HEK293 (cell line): Measurements from ENCODE around the gene CSAD.

Experiments
- CTCF ChIA-PET: fragments of 350-600 bp; formaldehyde crosslinking; extraction: SDS; loops from one replicate; lab custom pipeline; 2021; ENCODE audit warnings: antibody characterized with exemption; lab: Yijun Ruan, JAX
- POLR2A ChIA-PET: fragments of 300-600 bp; formaldehyde crosslinking; extraction: SDS; loops from one replicate; lab custom pipeline; 2020; ENCODE audit warnings: antibody characterized with exemption, inconsistent platforms; lab: Yijun Ruan, JAX
- H3K27ac ChIP-seq: fragments of 200-500 bp; sonication (Bioruptor generic); 2 replicates; pipeline ENCODE4 v1.5.1; 2014; ENCODE audit warnings: low read depth, low read length, control low read depth, inconsistent platforms; ENCODE audit errors: extremely low read depth
- H3K36me3 ChIP-seq, 2 experiments: fragments of 200-500 bp in 1 of 2; sonication (Bioruptor generic) in 1 of 2; 1 replicate in 1 of 2; 2 replicates in 1 of 2; pipeline ENCODE4 v1.5.1; 2014 to 2017; ENCODE audit warnings: inconsistent platforms in 2 of 2, low read length in 2 of 2; ENCODE audit not compliant: control insufficient read depth in 2 of 2, insufficient read depth in 1 of 2
- H3K4me1 ChIP-seq: fragments of 200-500 bp; sonication (Bioruptor generic); 2 replicates; pipeline ENCODE4 v1.5.1; 2014; ENCODE audit warnings: mild to moderate bottlenecking, low read length, inconsistent platforms; ENCODE audit not compliant: control insufficient read depth, insufficient read depth
- H3K4me3 ChIP-seq: 2 replicates; pipeline ENCODE4 v1.5.1; 2011; ENCODE audit warnings: low read depth, mild to moderate bottlenecking, control low read depth, low read length, moderate library complexity
- H3K9me3 ChIP-seq: fragments of 200-500 bp; sonication (Bioruptor generic); 2 replicates; pipeline ENCODE4 v1.5.1; 2014; ENCODE audit warnings: low read depth, low read length, inconsistent platforms; ENCODE audit not compliant: control insufficient read depth, insufficient read depth
- GLIS1 ChIP-seq: fragments of 450-650 bp; formaldehyde crosslinking; IDR thresholded peaks from 2 replicates; pipeline ENCODE4 v1.5.1; 2016; ENCODE audit warnings: missing biosample characterization, missing genetic modification characterization
- HOXA7 ChIP-seq: sonication (generic); formaldehyde crosslinking; IDR thresholded peaks from 2 replicates; pipeline ENCODE4 v1.8.1; 2022; ENCODE audit warnings: missing genetic modification reagents, borderline replicate concordance
- KLF10 ChIP-seq: fragments of 450-650 bp; IDR thresholded peaks from 2 replicates; pipeline ENCODE4 v1.5.1; 2018; ENCODE audit warnings: missing biosample characterization, mild to moderate bottlenecking, missing genetic modification characterization
- PRDM4 ChIP-seq: fragments of 450-650 bp; formaldehyde crosslinking; IDR thresholded peaks from 2 replicates; pipeline ENCODE4 v1.5.1; 2017; ENCODE audit warnings: missing biosample characterization, missing genetic modification characterization
- SALL2 ChIP-seq: fragments of 450-650 bp; formaldehyde crosslinking; IDR thresholded peaks from 2 replicates; pipeline ENCODE4 v1.5.0; 2017; ENCODE audit warnings: missing biosample characterization, mild to moderate bottlenecking, missing genetic modification characterization, borderline replicate concordance
- TCF7L2 ChIP-seq: IDR thresholded peaks from 2 replicates; pipeline ENCODE4 v1.6.1; 2011; ENCODE audit warnings: low read depth, mild to moderate bottlenecking, inconsistent platforms, low read length, moderate library complexity, borderline replicate concordance
- ZBTB21 ChIP-seq: fragments of 450-650 bp; formaldehyde crosslinking; IDR thresholded peaks from 2 replicates; pipeline ENCODE4 v1.5.1; 2017; ENCODE audit warnings: missing biosample characterization, missing genetic modification characterization
- ZFP37 ChIP-seq: fragments of 450-650 bp; formaldehyde crosslinking; IDR thresholded peaks from 2 replicates; pipeline ENCODE4 v1.5.1; 2016; ENCODE audit warnings: missing biosample characterization, missing genetic modification characterization
- ZNF132 ChIP-seq: fragments of 450-650 bp; formaldehyde crosslinking; IDR thresholded peaks from 2 replicates; pipeline ENCODE4 v1.5.1; 2017; ENCODE audit warnings: missing biosample characterization, missing genetic modification characterization, borderline replicate concordance
- ZNF146 ChIP-seq: fragments of 450-650 bp; formaldehyde crosslinking; IDR thresholded peaks from 2 replicates; pipeline ENCODE4 v1.5.1; 2016; ENCODE audit warnings: missing biosample characterization, missing genetic modification characterization
- ZNF16 ChIP-seq: fragments of 450-650 bp; formaldehyde crosslinking; IDR thresholded peaks from 2 replicates; pipeline ENCODE4 v1.5.1; 2016; ENCODE audit warnings: low read depth, missing biosample characterization, missing genetic modification characterization
- ZNF175 ChIP-seq: fragments of 450-650 bp; formaldehyde crosslinking; IDR thresholded peaks from 2 replicates; pipeline ENCODE4 v1.5.1; 2016; ENCODE audit warnings: missing biosample characterization, missing genetic modification characterization
- ZNF2 ChIP-seq: fragments of 450-650 bp; formaldehyde crosslinking; IDR thresholded peaks from 2 replicates; pipeline ENCODE4 v1.5.1; 2016; ENCODE audit warnings: missing biosample characterization, missing genetic modification characterization
- ZNF239 ChIP-seq: fragments of 450-650 bp; formaldehyde crosslinking; IDR thresholded peaks from 2 replicates; pipeline ENCODE4 v1.5.1; 2016; ENCODE audit warnings: missing biosample characterization, missing genetic modification characterization
- ZNF311 ChIP-seq: fragments of 450-650 bp; formaldehyde crosslinking; IDR thresholded peaks from 2 replicates; pipeline ENCODE4 v1.5.1; 2017; ENCODE audit warnings: missing biosample characterization, missing genetic modification characterization, borderline replicate concordance
- ZNF366 ChIP-seq: fragments of 450-650 bp; formaldehyde crosslinking; conservative IDR thresholded peaks from 2 replicates; pipeline ENCODE4 v1.5.1; 2016; ENCODE audit warnings: missing biosample characterization, missing genetic modification characterization
- ZNF37A ChIP-seq: fragments of 450-650 bp; IDR thresholded peaks from 2 replicates; pipeline ENCODE4 v1.5.1; 2018; ENCODE audit warnings: missing biosample characterization, missing genetic modification characterization
- ZNF423 ChIP-seq: fragments of 450-650 bp; formaldehyde crosslinking; IDR thresholded peaks from 2 replicates; pipeline ENCODE4 v1.5.1; 2016; ENCODE audit warnings: missing biosample characterization, missing genetic modification characterization
- ZNF48 ChIP-seq: fragments of 450-650 bp; formaldehyde crosslinking; IDR thresholded peaks from 2 replicates; pipeline ENCODE4 v1.5.1; 2016; ENCODE audit warnings: missing biosample characterization, missing genetic modification characterization
- ZNF514 ChIP-seq: fragments of 450-650 bp; formaldehyde crosslinking; IDR thresholded peaks from 2 replicates; pipeline ENCODE4 v1.5.1; 2016; ENCODE audit warnings: missing biosample characterization, missing genetic modification characterization
- ZNF544 ChIP-seq: fragments of 450-650 bp; formaldehyde crosslinking; IDR thresholded peaks from 2 replicates; pipeline ENCODE4 v1.5.0; 2017; ENCODE audit warnings: missing biosample characterization, missing genetic modification characterization
- ZNF585B ChIP-seq: fragments of 450-650 bp; formaldehyde crosslinking; IDR thresholded peaks from 2 replicates; pipeline ENCODE4 v1.5.1; 2016; ENCODE audit warnings: missing biosample characterization, missing genetic modification characterization
- ZNF645 ChIP-seq: fragments of 450-650 bp; formaldehyde crosslinking; IDR thresholded peaks from 2 replicates; pipeline ENCODE4; 2016; ENCODE audit warnings: missing biosample characterization, missing genetic modification characterization
- ZNF670 ChIP-seq: fragments of 450-650 bp; formaldehyde crosslinking; IDR thresholded peaks from 2 replicates; pipeline ENCODE4 v1.5.1; 2016; ENCODE audit warnings: missing biosample characterization, missing genetic modification characterization, low read depth
- ZNF785 ChIP-seq: fragments of 450-650 bp; formaldehyde crosslinking; IDR thresholded peaks from 2 replicates; pipeline ENCODE4 v1.5.1; 2016; ENCODE audit warnings: missing biosample characterization, missing genetic modification characterization
- TF ChIP-seq, protein P1 (sequence below): fragments of 450-650 bp; formaldehyde crosslinking; IDR thresholded peaks from 2 replicates; pipeline ENCODE4 v1.5.1; 2016; ENCODE audit warnings: missing biosample characterization, missing genetic modification characterization

Gene CSAD

GRCh38 chr12:53192531-53193021 is 11.9 kb upstream of the CSAD start:
- Histone ChIP-seq H3K36me3 (peaks cover 0 to 37% of the 10 kb centered on the region in 2 experiments; a peak in 1 of 3 replicates), H3K9me3 (no peaks in the 10 kb centered on the region), H3K27ac (no peak overlapping the region), H3K4me1 (no peaks in the 10 kb centered on the region), H3K4me3 (no peak overlapping the region)
- ChIA-PET POLR2A (interaction anchor here (0.9 to 1.0 kb wide), 2 partner anchors 12 to 28 kb away, joined by 3 to 5 read pairs; partner anchors contain the start of genes CSAD and ZNF740), CTCF (interaction anchor here (2.7 to 7.5 kb wide), 3 partner anchors 11 to 34 kb away, joined by 16 to 94 read pairs (median 35); partner anchors contain the start of genes CSAD and ZNF740)
- TF ChIP-seq ZNF645 (tag by site-specific recombination): no peak
- TF ChIP-seq PRDM4 (tag by site-specific recombination): no peak
- no peak for TF ChIP-seq ZBTB21 (tag by site-specific recombination)
- TF ChIP-seq ZNF585B (tag by site-specific recombination): no peak
- no peak for TF ChIP-seq ZNF132
- no peak for TF ChIP-seq GLIS1 (tag by site-specific recombination)
- no peak for TF ChIP-seq ZNF16
- TF ChIP-seq SALL2 (tag by site-specific recombination): no peak
- TF ChIP-seq ZNF785 (tag by site-specific recombination): no peak
- TF ChIP-seq ZFP37 (tag by site-specific recombination): no peak
- no peak for TF ChIP-seq ZNF175 (tag by site-specific recombination)
- TF ChIP-seq TCF7L2: no peak
- no peak for TF ChIP-seq ZNF2 (tag by site-specific recombination)
- no peak for TF ChIP-seq ZNF239 (tag by site-specific recombination)
- no peak for TF ChIP-seq ZNF311 (tag by site-specific recombination)
- no peak for TF ChIP-seq ZNF146 (tag by site-specific recombination)
- TF ChIP-seq ZNF670 (tag by site-specific recombination): no peak

DNA sequence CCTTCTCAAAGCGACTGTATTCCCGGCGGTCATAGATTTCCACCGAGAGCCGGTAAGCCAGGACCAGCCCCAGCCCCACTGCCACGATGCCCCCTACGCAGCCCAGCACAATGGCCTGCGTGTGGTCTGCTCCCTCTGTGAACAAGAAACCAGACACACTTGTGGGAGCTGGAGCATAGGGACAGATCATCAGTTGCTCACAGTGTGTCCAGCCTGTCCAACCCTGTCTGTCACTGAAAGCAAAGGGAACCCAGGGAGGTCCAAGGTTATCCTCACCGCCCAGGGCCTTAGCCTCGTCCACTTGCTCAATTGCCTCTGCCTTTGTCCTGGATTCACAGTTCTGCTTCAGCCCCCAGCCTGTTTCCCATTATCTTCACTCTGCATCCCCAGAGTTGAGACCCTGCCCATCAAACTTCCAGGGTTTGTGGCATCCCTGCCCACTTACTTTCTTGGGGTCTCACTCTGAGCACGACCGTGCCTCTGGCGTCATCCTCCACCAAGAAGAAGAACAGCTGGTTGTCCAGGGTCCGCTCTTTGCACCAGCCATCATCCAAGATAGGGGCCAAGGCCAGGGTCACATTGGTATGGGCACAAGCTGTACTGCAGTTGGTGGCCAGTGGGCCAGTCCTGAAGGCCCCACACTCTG is 11.3 kb upstream of the CSAD start:
- no peak overlapping the region for H3K4me3 ChIP-seq
- no peak overlapping the region for H3K27ac ChIP-seq
- H3K4me1 ChIP-seq: no peaks in the 10 kb centered on the region
- POLR2A ChIA-PET: interaction anchor here (0.9 kb wide), 1 partner anchor 11 kb away, joined by 5 read pairs; the partner anchor contains the start of genes CSAD and ZNF740
- TF ChIP-seq ZNF48 (no peak), KLF10 (tag by site-specific recombination) (no peak), ZNF423 (tag by site-specific recombination) (no peak), HOXA7 (CRISPR knock-in tag) (no peak), ZNF37A (tag by site-specific recombination) (no peak), ZNF366 (tag by site-specific recombination) (no peak), ZNF514 (no peak), ZNF544 (tag by site-specific recombination) (no peak)
- TF ChIP-seq, protein P1, sequence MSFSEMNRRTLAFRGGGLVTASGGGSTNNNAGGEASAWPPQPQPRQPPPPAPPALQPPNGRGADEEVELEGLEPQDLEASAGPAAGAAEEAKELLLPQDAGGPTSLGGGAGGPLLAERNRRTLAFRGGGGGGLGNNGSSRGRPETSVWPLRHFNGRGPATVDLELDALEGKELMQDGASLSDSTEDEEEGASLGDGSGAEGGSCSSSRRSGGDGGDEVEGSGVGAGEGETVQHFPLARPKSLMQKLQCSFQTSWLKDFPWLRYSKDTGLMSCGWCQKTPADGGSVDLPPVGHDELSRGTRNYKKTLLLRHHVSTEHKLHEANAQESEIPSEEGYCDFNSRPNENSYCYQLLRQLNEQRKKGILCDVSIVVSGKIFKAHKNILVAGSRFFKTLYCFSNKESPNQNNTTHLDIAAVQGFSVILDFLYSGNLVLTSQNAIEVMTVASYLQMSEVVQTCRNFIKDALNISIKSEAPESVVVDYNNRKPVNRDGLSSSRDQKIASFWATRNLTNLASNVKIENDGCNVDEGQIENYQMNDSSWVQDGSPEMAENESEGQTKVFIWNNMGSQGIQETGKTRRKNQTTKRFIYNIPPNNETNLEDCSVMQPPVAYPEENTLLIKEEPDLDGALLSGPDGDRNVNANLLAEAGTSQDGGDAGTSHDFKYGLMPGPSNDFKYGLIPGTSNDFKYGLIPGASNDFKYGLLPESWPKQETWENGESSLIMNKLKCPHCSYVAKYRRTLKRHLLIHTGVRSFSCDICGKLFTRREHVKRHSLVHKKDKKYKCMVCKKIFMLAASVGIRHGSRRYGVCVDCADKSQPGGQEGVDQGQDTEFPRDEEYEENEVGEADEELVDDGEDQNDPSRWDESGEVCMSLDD (tag by site-specific recombination): no peak
- CTCF ChIA-PET: interaction anchor here (2.7 to 7.5 kb wide), 2 partner anchors 11 to 33 kb away, joined by 16 to 94 read pairs; partner anchors contain the start of genes CSAD and ZNF740
- peaks cover 0 to 42% of the 10 kb centered on the region in 2 experiments; a peak in 1 of 3 replicates for H3K36me3 ChIP-seq
- H3K9me3 ChIP-seq: no peaks in the 10 kb centered on the region
